ENCODE results near the gene DYRK1B. TPM values are rescaled to one million over a fixed set of nuclear protein-coding genes. Genes with fewer than 3 reads are reported as not detected.

Gene DYRK1B
- total RNA-seq, 2 experiments from 2014 or later: 3.0 to 9.2 TPM

DNA sequence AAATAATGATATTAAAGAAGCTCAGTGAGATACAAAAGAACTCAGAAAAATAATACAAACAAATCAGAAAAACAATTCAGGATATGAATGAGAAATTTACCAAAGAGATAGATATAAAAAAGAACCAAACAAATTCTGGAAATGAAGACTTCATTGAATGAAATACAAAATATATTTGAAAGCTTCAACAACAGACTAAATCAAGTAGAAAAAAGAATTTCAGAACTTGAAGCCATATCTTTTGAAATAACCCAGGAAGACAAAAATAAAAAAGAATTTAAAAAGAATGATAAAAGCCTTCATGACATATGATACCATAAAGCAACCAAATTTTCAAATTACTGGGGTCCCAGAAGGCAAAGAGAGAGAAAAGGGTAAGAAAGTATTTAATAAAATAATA, 45.7 kb downstream of the DYRK1B start:
- no peak overlapping the region for H3K4me3 ChIP-seq (ENCODE audit: low read depth, low read length, poor library complexity, severe bottlenecking)
- no peak for DNase-seq (ENCODE audit: low spot score)
- H3K36me3 ChIP-seq (ENCODE audit: insufficient read depth, low read length): no peaks in the 10 kb centered on the region
- no peak for TF ChIP-seq EZH2phosphoT487 (IDR thresholded peaks at IDR 0.05; ENCODE audit: borderline replicate concordance, low read depth, low read length)
- TF ChIP-seq, protein P1, sequence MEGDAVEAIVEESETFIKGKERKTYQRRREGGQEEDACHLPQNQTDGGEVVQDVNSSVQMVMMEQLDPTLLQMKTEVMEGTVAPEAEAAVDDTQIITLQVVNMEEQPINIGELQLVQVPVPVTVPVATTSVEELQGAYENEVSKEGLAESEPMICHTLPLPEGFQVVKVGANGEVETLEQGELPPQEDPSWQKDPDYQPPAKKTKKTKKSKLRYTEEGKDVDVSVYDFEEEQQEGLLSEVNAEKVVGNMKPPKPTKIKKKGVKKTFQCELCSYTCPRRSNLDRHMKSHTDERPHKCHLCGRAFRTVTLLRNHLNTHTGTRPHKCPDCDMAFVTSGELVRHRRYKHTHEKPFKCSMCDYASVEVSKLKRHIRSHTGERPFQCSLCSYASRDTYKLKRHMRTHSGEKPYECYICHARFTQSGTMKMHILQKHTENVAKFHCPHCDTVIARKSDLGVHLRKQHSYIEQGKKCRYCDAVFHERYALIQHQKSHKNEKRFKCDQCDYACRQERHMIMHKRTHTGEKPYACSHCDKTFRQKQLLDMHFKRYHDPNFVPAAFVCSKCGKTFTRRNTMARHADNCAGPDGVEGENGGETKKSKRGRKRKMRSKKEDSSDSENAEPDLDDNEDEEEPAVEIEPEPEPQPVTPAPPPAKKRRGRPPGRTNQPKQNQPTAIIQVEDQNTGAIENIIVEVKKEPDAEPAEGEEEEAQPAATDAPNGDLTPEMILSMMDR (conservative IDR thresholded peaks at IDR 0.05; ENCODE audit: low read length): no peak
- ChIA-PET CTCF (ENCODE audit: unreplicated experiment) (no interaction called here), POLR2A (no interaction called here)
- H3K9me3 ChIP-seq (ENCODE audit: low read length): peaks cover 11% of the 10 kb centered on the region
- intact Hi-C loops (cut with micrococcal nuclease; ENCODE audit: unreplicated experiment): no loop called here
- no peaks in the 10 kb centered on the region for H3K9me2 ChIP-seq (ENCODE audit: insufficient read depth, low read length)
- BruUV-seq (replicated peaks): no TSS peak
- H3K4me1 ChIP-seq (ENCODE audit: insufficient read depth, low read length, poor library complexity, severe bottlenecking): no peaks in the 10 kb centered on the region
- H3K4me2 ChIP-seq (ENCODE audit: low read length): no peak overlapping the region
- H2AFZ ChIP-seq (ENCODE audit: low read length): no peak overlapping the region
- no peaks in the 10 kb centered on the region for H3K79me2 ChIP-seq (ENCODE audit: insufficient read depth, low read depth, low read length)
- no peaks in the 10 kb centered on the region for H4K20me1 ChIP-seq (ENCODE audit: insufficient read depth, low read length)
- no peak overlapping the region for H3K27ac ChIP-seq (ENCODE audit: low read depth, low read length, poor library complexity, severe bottlenecking)

DNA sequence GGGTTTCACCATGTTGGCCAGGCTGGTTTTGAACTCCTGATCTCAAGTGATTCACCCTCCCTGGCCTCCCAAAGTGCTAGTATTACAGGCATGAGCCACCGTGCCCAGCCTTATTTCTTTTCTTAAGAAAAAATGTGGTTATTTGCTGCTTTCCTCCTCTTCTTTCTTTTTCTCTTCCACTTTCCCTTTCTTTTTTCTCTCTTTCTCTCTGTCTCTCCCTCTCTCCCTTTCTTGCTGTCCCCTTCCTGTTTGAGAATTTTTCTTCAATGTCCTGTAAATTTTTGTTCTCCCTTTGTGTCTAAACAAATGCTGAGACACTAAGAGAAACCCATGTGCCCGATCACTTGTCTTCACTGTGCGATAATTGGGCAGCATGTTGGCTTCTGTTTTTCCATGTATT, 53.1 kb downstream of the DYRK1B start:
- BruUV-seq (replicated peaks): no TSS peak
- CTCF ChIA-PET (ENCODE audit: unreplicated experiment): no interaction called here

DNA sequence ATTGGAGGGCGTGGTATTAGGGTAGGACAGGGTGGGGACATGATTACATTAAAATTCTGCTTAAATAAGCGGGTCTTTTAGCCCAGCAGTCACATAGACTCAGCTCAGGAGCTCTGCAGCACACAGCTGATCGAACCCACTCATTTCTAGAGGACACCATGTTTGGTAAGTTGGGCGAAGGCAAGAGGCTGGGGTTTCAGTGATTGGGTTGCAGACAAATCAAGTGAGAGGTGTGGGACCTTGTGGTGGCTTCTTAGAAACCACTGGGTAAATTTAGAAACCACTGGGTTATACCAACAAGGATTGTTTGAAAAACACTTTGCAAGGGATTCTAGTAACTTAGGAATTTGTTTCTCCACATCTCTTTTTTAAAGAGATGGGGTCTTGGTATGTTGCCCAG, 55.2 kb downstream of the DYRK1B start, which contains the start of gene LEUTX:
Gene LEUTX (plus strand): TSS at position 92 of the 400 bp plus-strand sequence. CDS start 67 bp downstream, at position 159.
- no peak within 1 kb of the TSS for H2AFZ ChIP-seq (ENCODE audit: low read length)
- no peak within 1 kb of the TSS for H3K27ac ChIP-seq (ENCODE audit: low read depth, low read length, poor library complexity, severe bottlenecking)
- POLR2A ChIA-PET: no interaction called here
- no peaks in the 10 kb centered on the region for H3K9me2 ChIP-seq (ENCODE audit: insufficient read depth, low read length)
- H3K4me3 ChIP-seq (ENCODE audit: low read depth, low read length, poor library complexity, severe bottlenecking): no peak within 1 kb of the TSS
- no peak for DNase-seq (ENCODE audit: low spot score)
- no peaks in the 10 kb centered on the region for H3K79me2 ChIP-seq (ENCODE audit: insufficient read depth, low read depth, low read length)
- no peak within 1 kb of the TSS for H3K4me2 ChIP-seq (ENCODE audit: low read length)
- no peaks in the 10 kb centered on the region for H4K20me1 ChIP-seq (ENCODE audit: insufficient read depth, low read length)
- TF ChIP-seq, protein P1 (conservative IDR thresholded peaks at IDR 0.05; ENCODE audit: low read length): no peak
- TF ChIP-seq EZH2phosphoT487 (IDR thresholded peaks at IDR 0.05; ENCODE audit: borderline replicate concordance, low read depth, low read length): no peak
- BruUV-seq (replicated peaks): no TSS peak
- H3K4me1 ChIP-seq (ENCODE audit: insufficient read depth, low read length, poor library complexity, severe bottlenecking): no peaks in the 10 kb centered on the region
- no peaks in the 10 kb centered on the region for H3K36me3 ChIP-seq (ENCODE audit: insufficient read depth, low read length)
- CTCF ChIA-PET (ENCODE audit: unreplicated experiment): no interaction called here
- no peaks in the 10 kb centered on the region for H3K9me3 ChIP-seq (ENCODE audit: low read length)
- intact Hi-C loops (cut with micrococcal nuclease; ENCODE audit: unreplicated experiment): no loop called here

More for the DNA sequence above, 53.1 kb downstream of the DYRK1B start:
- Histone ChIP-seq H3K36me3 (ENCODE audit: insufficient read depth, low read length) (no peaks in the 10 kb centered on the region), H3K9me3 (ENCODE audit: low read length) (no peaks in the 10 kb centered on the region), H3K27ac (ENCODE audit: low read depth, low read length, poor library complexity, severe bottlenecking) (no peak overlapping the region), H3K4me2 (ENCODE audit: low read length) (no peak overlapping the region), H3K9me2 (ENCODE audit: insufficient read depth, low read length) (no peaks in the 10 kb centered on the region), H3K79me2 (ENCODE audit: insufficient read depth, low read depth, low read length) (no peaks in the 10 kb centered on the region), H3K4me1 (ENCODE audit: insufficient read depth, low read length, poor library complexity, severe bottlenecking) (no peaks in the 10 kb centered on the region), H4K20me1 (ENCODE audit: insufficient read depth, low read length) (no peaks in the 10 kb centered on the region), H2AFZ (ENCODE audit: low read length) (no peak overlapping the region), H3K4me3 (ENCODE audit: low read depth, low read length, poor library complexity, severe bottlenecking) (no peak overlapping the region)
- POLR2A ChIA-PET: no interaction called here
- intact Hi-C loops (cut with micrococcal nuclease; ENCODE audit: unreplicated experiment): no loop called here
- no peak for DNase-seq (ENCODE audit: low spot score)
- no peak for TF ChIP-seq EZH2phosphoT487 (IDR thresholded peaks at IDR 0.05; ENCODE audit: borderline replicate concordance, low read depth, low read length)
- TF ChIP-seq, protein P1 (conservative IDR thresholded peaks at IDR 0.05; ENCODE audit: low read length): no peak

Small RNA genes lying within 50 kb of the gene (microRNA-seq; reads per million reads assigned to microRNA genes)
- not detected for gene MIR6719 (ENCODE audit: borderline replicate concordance)

Small RNA genes lying within 50 kb of the gene (small RNA-seq; reads per million reads assigned to genes)
- gene MIR6719: not detected

Other genes with a start within 250 kb of the DYRK1B start
- gene LGALS13, start 231.6 kb downstream of the DYRK1B start, total RNA-seq (2014; rRNA removed; shearing (Covaris generic)): not detected in 2 replicates
- gene LGALS13, start 231.6 kb downstream of the DYRK1B start, total RNA-seq (2022): not detected in 2 replicates
- not detected in 2 replicates for gene LGALS16, start 178.2 kb downstream of the DYRK1B start, total RNA-seq (2014; rRNA removed; shearing (Covaris generic))
- gene LGALS16, start 178.2 kb downstream of the DYRK1B start, total RNA-seq (2022): not detected in 2 replicates
- not detected in 2 replicates for gene LGALS14, start 129.7 kb downstream of the DYRK1B start, total RNA-seq (2014; rRNA removed; shearing (Covaris generic))
- not detected in 2 replicates for gene LGALS14, start 129.7 kb downstream of the DYRK1B start, total RNA-seq (2022)
- not detected in 2 replicates for gene CLC, start 96.1 kb downstream of the DYRK1B start, total RNA-seq (2014; rRNA removed; shearing (Covaris generic))
- gene CLC, start 96.1 kb downstream of the DYRK1B start, total RNA-seq (2022): not detected in 2 replicates
- gene LEUTX, start 55.3 kb downstream of the DYRK1B start, total RNA-seq (2014; rRNA removed; shearing (Covaris generic)): not detected in 2 replicates
- gene LEUTX, start 55.3 kb downstream of the DYRK1B start, total RNA-seq (2022): not detected in 2 replicates
- 305 and 336 TPM in 2 replicates for gene FBL, start 12.2 kb upstream of the DYRK1B start, total RNA-seq (2014; rRNA removed; shearing (Covaris generic))
- 365 and 376 TPM in 2 replicates for gene FBL, start 12.2 kb upstream of the DYRK1B start, total RNA-seq (2022)
- gene FCGBP, start 100.5 kb upstream of the DYRK1B start, total RNA-seq (2014; rRNA removed; shearing (Covaris generic)): 0.21 and 0.41 TPM in 2 replicates
- gene FCGBP, start 100.5 kb upstream of the DYRK1B start, total RNA-seq (2022): 1.1 and 1.7 TPM in 2 replicates
- gene PSMC4, start 137.0 kb upstream of the DYRK1B start, total RNA-seq (2014; rRNA removed; shearing (Covaris generic)): 82.3 and 94.3 TPM in 2 replicates
- gene PSMC4, start 137.0 kb upstream of the DYRK1B start, total RNA-seq (2022): 73.6 and 78.0 TPM in 2 replicates
- gene ZNF546, start 162.9 kb upstream of the DYRK1B start, total RNA-seq (2014; rRNA removed; shearing (Covaris generic)): 2.3 and 5.0 TPM in 2 replicates
- 9.3 and 11.5 TPM in 2 replicates for gene ZNF546, start 162.9 kb upstream of the DYRK1B start, total RNA-seq (2022)
- 20.0 and 27.9 TPM in 2 replicates for gene ZNF780B, start 222.1 kb upstream of the DYRK1B start, total RNA-seq (2014; rRNA removed; shearing (Covaris generic))
- 21.0 and 27.5 TPM in 2 replicates for gene ZNF780B, start 222.1 kb upstream of the DYRK1B start, total RNA-seq (2022)

Measured in OCI-LY7 (cell line).